Measurements from ENCODE around the gene CCDC180.

CCDC180 gene

DNA sequence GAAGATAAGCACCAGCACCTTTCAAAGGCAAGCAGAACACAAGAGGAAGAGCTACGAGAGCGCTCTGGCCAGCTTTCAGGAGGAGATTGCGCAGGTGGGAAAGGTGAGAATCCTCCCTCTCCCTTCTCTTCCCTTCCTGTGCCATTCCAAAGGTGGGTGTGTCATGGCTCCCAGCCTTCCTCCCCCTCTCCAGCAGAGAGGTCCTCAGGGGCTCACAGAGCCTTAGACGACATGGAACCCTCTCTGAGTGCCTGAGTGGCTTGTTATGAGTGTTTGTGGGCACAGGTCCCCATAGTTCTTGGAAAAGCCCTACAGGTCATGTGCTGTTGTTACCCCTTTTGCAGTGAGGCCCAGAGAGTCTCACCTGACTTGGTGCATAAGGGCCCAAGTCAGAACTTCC, 5.8 kb downstream of the CCDC180 start:
- ChIA-PET CTCF (interaction anchor here (0.6 kb wide), 1 partner anchor 130 kb away, joined by 5 read pairs; no protein-coding TSS in a partner anchor), POLR2A (ENCODE audit: low non-redundant PET) (no interaction called here)
- H3K27ac ChIP-seq = no peak overlapping the region
- TF ChIP-seq, protein P1, sequence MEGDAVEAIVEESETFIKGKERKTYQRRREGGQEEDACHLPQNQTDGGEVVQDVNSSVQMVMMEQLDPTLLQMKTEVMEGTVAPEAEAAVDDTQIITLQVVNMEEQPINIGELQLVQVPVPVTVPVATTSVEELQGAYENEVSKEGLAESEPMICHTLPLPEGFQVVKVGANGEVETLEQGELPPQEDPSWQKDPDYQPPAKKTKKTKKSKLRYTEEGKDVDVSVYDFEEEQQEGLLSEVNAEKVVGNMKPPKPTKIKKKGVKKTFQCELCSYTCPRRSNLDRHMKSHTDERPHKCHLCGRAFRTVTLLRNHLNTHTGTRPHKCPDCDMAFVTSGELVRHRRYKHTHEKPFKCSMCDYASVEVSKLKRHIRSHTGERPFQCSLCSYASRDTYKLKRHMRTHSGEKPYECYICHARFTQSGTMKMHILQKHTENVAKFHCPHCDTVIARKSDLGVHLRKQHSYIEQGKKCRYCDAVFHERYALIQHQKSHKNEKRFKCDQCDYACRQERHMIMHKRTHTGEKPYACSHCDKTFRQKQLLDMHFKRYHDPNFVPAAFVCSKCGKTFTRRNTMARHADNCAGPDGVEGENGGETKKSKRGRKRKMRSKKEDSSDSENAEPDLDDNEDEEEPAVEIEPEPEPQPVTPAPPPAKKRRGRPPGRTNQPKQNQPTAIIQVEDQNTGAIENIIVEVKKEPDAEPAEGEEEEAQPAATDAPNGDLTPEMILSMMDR (conservative IDR thresholded peaks at IDR 0.05; ENCODE audit: low read depth) = no peak
- DNase-seq (ENCODE audit: low spot score) = no peak

DNA sequence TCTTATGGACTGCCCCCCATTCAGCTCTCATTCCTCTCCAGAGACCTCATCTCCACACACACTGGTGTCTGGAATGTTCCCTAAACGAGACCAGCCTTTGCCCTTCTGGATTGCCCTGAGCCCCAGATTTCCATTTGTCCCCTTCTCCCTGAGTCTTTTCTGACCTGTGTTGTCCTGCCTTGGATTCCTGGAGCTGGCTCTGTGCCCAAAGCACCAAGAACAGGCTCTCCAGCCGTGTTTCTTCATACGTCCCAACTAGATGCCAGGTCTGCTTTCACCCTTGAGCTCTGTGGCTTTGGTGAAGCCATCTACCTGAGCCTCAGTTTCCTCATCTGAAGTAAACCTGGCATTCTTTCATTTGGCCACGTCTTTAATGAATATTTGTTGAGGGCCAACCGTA, 6.3 kb downstream of the CCDC180 start:
- H3K27ac ChIP-seq = no peak overlapping the region
- ChIA-PET POLR2A (ENCODE audit: low non-redundant PET) (no interaction called here), CTCF (no interaction called here)
- DNase-seq (ENCODE audit: low spot score) = no peak
- TF ChIP-seq, protein P1 (conservative IDR thresholded peaks at IDR 0.05; ENCODE audit: low read depth) = no peak

DNA sequence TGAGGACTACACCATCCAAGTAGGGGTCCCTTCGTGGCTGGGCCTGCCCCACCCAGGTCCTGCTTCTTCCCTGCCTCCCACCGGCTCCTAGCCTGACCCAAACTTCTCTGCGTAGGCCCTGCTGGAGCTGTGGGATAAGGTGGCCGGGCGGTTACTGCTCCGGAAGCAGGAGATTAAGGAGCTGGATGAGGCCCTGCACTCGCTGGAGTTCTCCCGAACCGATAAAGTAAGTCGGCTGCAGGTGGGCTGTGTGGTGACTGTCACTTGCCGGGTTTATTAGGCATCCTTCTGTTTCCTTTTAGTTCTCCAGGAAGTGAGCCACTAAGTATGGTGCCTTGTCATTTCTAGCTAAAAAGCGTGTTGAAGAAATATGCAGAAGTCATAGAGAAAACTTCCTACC, 7.0 kb downstream of the CCDC180 start:
- ChIA-PET CTCF (no interaction called here), POLR2A (ENCODE audit: low non-redundant PET) (no interaction called here)
- TF ChIP-seq, protein P1 (conservative IDR thresholded peaks at IDR 0.05; ENCODE audit: low read depth) = no peak
- no peak for DNase-seq (ENCODE audit: low spot score)
- H3K27ac ChIP-seq = no peak overlapping the region

DNA sequence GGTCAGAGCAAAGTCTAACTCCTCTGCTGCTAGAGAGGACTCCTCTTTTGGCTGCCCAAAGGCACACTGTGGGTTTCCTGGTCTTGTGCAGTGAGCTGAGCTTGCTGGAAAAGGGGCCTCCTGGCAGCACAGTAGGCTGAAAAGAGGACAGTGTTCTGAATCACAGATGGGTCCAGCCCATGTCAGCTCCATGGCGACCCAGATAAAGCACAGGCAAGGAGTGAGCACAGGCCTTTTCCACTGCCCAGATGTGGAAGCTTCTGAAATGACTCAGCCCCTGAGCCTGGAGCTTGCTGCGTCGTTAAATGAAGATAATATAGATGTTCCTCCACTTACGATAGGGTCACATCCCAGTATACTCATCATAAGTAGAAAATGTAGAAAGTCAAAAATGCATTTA, 8.1 kb downstream of the CCDC180 start:
- ChIA-PET POLR2A (ENCODE audit: low non-redundant PET) (no interaction called here), CTCF (interaction anchor here (0.6 to 0.7 kb wide), 2 partner anchors 210 to 283 kb away, joined by 3 read pairs; no protein-coding TSS in a partner anchor)
- TF ChIP-seq, protein P1 (conservative IDR thresholded peaks at IDR 0.05; ENCODE audit: low read depth) = no peak
- no peak for DNase-seq (ENCODE audit: low spot score)
- H3K27ac ChIP-seq = no peak overlapping the region

DNA sequence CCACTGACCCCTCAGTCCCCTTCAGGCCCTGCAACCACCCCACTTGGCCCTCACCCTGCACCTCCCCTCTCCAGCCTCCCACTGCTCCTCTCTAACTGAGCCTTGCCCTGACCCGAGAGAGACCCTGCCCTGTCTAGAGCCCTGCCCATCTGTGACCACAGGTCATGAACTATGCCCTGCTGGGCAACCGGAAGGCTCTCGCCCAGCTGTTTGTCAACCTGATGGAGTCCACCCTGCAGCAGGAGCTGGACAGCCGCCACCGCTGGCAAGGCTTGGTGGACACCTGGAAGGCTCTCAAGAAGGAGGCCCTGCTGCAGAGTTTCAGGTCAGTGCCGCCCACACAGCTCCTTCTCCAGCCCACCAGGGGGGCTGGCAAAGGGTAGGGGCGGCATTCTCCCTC, 9.4 kb downstream of the CCDC180 start:
- no peak for DNase-seq (ENCODE audit: low spot score)
- TF ChIP-seq, protein P1 (conservative IDR thresholded peaks at IDR 0.05; ENCODE audit: low read depth) = no peak
- H3K27ac ChIP-seq = no peak overlapping the region
- POLR2A ChIA-PET (ENCODE audit: low non-redundant PET) = no interaction called here
- CTCF ChIA-PET = interaction anchor here (0.6 kb wide), 1 partner anchor 10 kb away, joined by 4 read pairs; no protein-coding TSS in a partner anchor

DNA sequence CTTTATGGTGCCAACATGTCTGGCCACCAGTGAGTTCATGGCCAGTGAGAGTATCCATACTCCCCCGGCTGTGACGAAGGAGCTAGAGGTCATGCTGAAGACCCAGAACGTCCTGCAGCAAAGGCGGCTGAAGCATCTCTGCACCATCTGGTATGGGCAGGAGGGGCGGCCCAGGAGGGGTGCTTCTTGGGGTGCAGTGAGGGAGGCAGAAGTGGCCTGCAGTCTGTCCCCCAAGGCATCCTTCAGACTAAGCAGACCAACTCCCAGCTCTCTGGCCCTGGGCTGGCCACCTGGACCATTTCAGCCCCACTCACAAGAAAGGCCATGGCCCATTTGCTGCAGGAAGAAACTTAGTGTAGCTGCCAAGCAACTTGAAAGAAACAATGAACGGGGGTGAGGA, 11.0 kb downstream of the CCDC180 start:
- ChIA-PET CTCF (no interaction called here), POLR2A (ENCODE audit: low non-redundant PET) (interaction anchor here (0.6 kb wide), 1 partner anchor 57 kb away, joined by 4 read pairs; no protein-coding TSS in a partner anchor)
- H3K27ac ChIP-seq = no peak overlapping the region
- TF ChIP-seq, protein P1 (conservative IDR thresholded peaks at IDR 0.05; ENCODE audit: low read depth) = no peak
- no peak for DNase-seq (ENCODE audit: low spot score)

Measured in RWPE1 (cell line).